Stimulated activated naive B cell treated with anti-CD40 and anti-IgM and Interleukin-4, amounts not matched to agents 10 μg/mL and 1 μg/mL and 100 μg/mL, for 72 hours (primary cell): ENCODE results near the gene FBXL17.

Experiments used
- ATAC-seq, 2 donors: fragments of 150-1000 bp; cut with Tn5 transposase; replicated peaks; 2 replicates each; pipeline ENCODE4 v1.10.0; 2021; ENCODE audit warnings: moderate library complexity in 1 of 2
- DNase-seq: peaks from one replicate; pipeline ENCODE4 v3.0.0; 2021
- H3K27ac Mint-ChIP-seq: one replicate; pipeline ENCODE4 v1.8.0; 2022; ENCODE audit warnings: mild to moderate bottlenecking, mixed read lengths
- H3K27me3 Mint-ChIP-seq, 2 donors: one replicate each; pipeline ENCODE4 v1.8.0; 2022; ENCODE audit warnings: mixed read lengths in 2 of 2
- H3K36me3 Mint-ChIP-seq, 2 donors: one replicate each; pipeline ENCODE4 v1.8.0; 2022; ENCODE audit warnings: mixed read lengths in 2 of 2, mild to moderate bottlenecking in 1 of 2
- H3K4me1 Mint-ChIP-seq, 2 donors: one replicate each; pipeline ENCODE4 v1.8.0; 2022; ENCODE audit warnings: mixed read lengths in 2 of 2, mild to moderate bottlenecking in 1 of 2
- H3K4me3 Mint-ChIP-seq, 2 donors: one replicate each; pipeline ENCODE4 v1.8.0; 2022; ENCODE audit warnings: mild to moderate bottlenecking in 2 of 2, mixed read lengths in 2 of 2, moderate library complexity in 1 of 2
- H3K9me3 Mint-ChIP-seq, 2 donors: one replicate each; pipeline ENCODE4 v1.8.0; 2022; ENCODE audit warnings: mixed read lengths in 2 of 2, mild to moderate bottlenecking in 1 of 2

Gene FBXL17

GRCh38 chr5:107858788-107859187 is 523.1 kb downstream of the FBXL17 start:
- no peak overlapping the region for H3K4me3 Mint-ChIP-seq
- H3K36me3 Mint-ChIP-seq, result peaks cover 3 to 10% of the 10 kb centered on the region in 2 donors
- DNase-seq (no peak), ATAC-seq (no peak)
- no peaks in the 10 kb centered on the region for H3K4me1 Mint-ChIP-seq
- H3K27me3 Mint-ChIP-seq, result no peaks in the 10 kb centered on the region
- H3K27ac Mint-ChIP-seq, result no peak overlapping the region
- no peaks in the 10 kb centered on the region for H3K9me3 Mint-ChIP-seq

GRCh38 chr5:107858324-107858723 is 523.6 kb downstream of the FBXL17 start:
- Mint-ChIP-seq H3K27me3 (no peaks in the 10 kb centered on the region), H3K9me3 (no peaks in the 10 kb centered on the region), H3K4me3 (no peak overlapping the region), H3K27ac (no peak overlapping the region), H3K4me1 (no peaks in the 10 kb centered on the region), H3K36me3 (peaks cover 3 to 10% of the 10 kb centered on the region in 2 donors)
- ATAC-seq, result no peak
- no peak for DNase-seq

- ATAC-seq (no peak), DNase-seq (no peak)
- Mint-ChIP-seq H3K9me3 (no peaks in the 10 kb centered on the region), H3K4me1 (no peaks in the 10 kb centered on the region), H3K27ac (no peak overlapping the region), H3K27me3 (no peaks in the 10 kb centered on the region), H3K4me3 (no peak overlapping the region), H3K36me3 (peaks cover 3 to 10% of the 10 kb centered on the region in 2 donors)
These were observed 524.1 kb downstream of the FBXL17 start for GRCh38 chr5:107857785-107858184.

- no peak for DNase-seq
- Mint-ChIP-seq H3K27ac (no peak overlapping the region), H3K9me3 (no peaks in the 10 kb centered on the region), H3K27me3 (no peaks in the 10 kb centered on the region), H3K36me3 (no peaks in the 10 kb centered on the region), H3K4me1 (no peaks in the 10 kb centered on the region), H3K4me3 (no peak overlapping the region)
- ATAC-seq, result no peak
These were observed 526.7 kb downstream of the FBXL17 start for GRCh38 chr5:107855171-107855570.

- Mint-ChIP-seq H3K4me1 (no peaks in the 10 kb centered on the region), H3K27ac (no peak overlapping the region), H3K27me3 (no peaks in the 10 kb centered on the region), H3K9me3 (peaks cover 0 to 2% of the 10 kb centered on the region in 2 donors), H3K36me3 (no peaks in the 10 kb centered on the region), H3K4me3 (no peak overlapping the region)
- ATAC-seq (no peak), DNase-seq (no peak)
These were observed 528.2 kb downstream of the FBXL17 start for GRCh38 chr5:107853696-107854095.

GRCh38 chr5:107853031-107853430 is 528.9 kb downstream of the FBXL17 start:
- H3K9me3 Mint-ChIP-seq, result peaks cover 0 to 2% of the 10 kb centered on the region in 2 donors
- ATAC-seq, result no peak
- no peaks in the 10 kb centered on the region for H3K4me1 Mint-ChIP-seq
- no peak overlapping the region for H3K4me3 Mint-ChIP-seq
- H3K36me3 Mint-ChIP-seq, result no peaks in the 10 kb centered on the region
- no peak for DNase-seq
- H3K27ac Mint-ChIP-seq, result no peak overlapping the region
- H3K27me3 Mint-ChIP-seq, result no peaks in the 10 kb centered on the region

- no peak for DNase-seq
- H3K36me3 Mint-ChIP-seq, result no peaks in the 10 kb centered on the region
- no peaks in the 10 kb centered on the region for H3K4me1 Mint-ChIP-seq
- H3K9me3 Mint-ChIP-seq, result peaks cover 0 to 5% of the 10 kb centered on the region in 2 donors
- H3K27ac Mint-ChIP-seq, result no peak overlapping the region
- no peaks in the 10 kb centered on the region for H3K27me3 Mint-ChIP-seq
- H3K4me3 Mint-ChIP-seq, result no peak overlapping the region
- ATAC-seq, result no peak
These were observed 532.8 kb downstream of the FBXL17 start for GRCh38 chr5:107849118-107849517.

GRCh38 chr5:107840592-107840991 is 541.3 kb downstream of the FBXL17 start:
- Mint-ChIP-seq H3K27ac (no peak overlapping the region), H3K27me3 (peaks cover 0 to 3% of the 10 kb centered on the region in 2 donors)

GRCh38 chr5:107840161-107840560 is 541.7 kb downstream of the FBXL17 start:
- Mint-ChIP-seq H3K36me3 (no peaks in the 10 kb centered on the region), H3K27ac (no peak overlapping the region), H3K9me3 (no peaks in the 10 kb centered on the region), H3K27me3 (peaks cover 0 to 3% of the 10 kb centered on the region in 2 donors), H3K4me3 (no peak overlapping the region), H3K4me1 (no peaks in the 10 kb centered on the region)
- DNase-seq (no peak), ATAC-seq (no peak)

More at GRCh38 chr5:107840592-107840991, 541.3 kb downstream of the FBXL17 start:
- Mint-ChIP-seq H3K9me3 (no peaks in the 10 kb centered on the region), H3K36me3 (no peaks in the 10 kb centered on the region), H3K4me3 (no peak overlapping the region), H3K4me1 (no peaks in the 10 kb centered on the region)
- no peak for DNase-seq
- ATAC-seq, result no peak

- H3K4me3 Mint-ChIP-seq, result no peak overlapping the region
- H3K27ac Mint-ChIP-seq, result no peak overlapping the region
- H3K4me1 Mint-ChIP-seq, result no peaks in the 10 kb centered on the region
- DNase-seq (no peak), ATAC-seq (no peak)
- H3K27me3 Mint-ChIP-seq, result no peaks in the 10 kb centered on the region
- no peaks in the 10 kb centered on the region for H3K9me3 Mint-ChIP-seq
- no peaks in the 10 kb centered on the region for H3K36me3 Mint-ChIP-seq
These were observed 546.8 kb downstream of the FBXL17 start for GRCh38 chr5:107835096-107835495.

- H3K4me1 Mint-ChIP-seq, result no peaks in the 10 kb centered on the region
- H3K27me3 Mint-ChIP-seq, result no peaks in the 10 kb centered on the region
- no peaks in the 10 kb centered on the region for H3K36me3 Mint-ChIP-seq
- no peaks in the 10 kb centered on the region for H3K9me3 Mint-ChIP-seq
- no peak for DNase-seq
- H3K4me3 Mint-ChIP-seq, result no peak overlapping the region
- ATAC-seq, result no peak
- no peak overlapping the region for H3K27ac Mint-ChIP-seq
These were observed 549.2 kb downstream of the FBXL17 start for GRCh38 chr5:107832746-107833145.

- no peak for DNase-seq
- Mint-ChIP-seq H3K36me3 (no peaks in the 10 kb centered on the region), H3K27me3 (no peaks in the 10 kb centered on the region), H3K9me3 (no peaks in the 10 kb centered on the region), H3K27ac (no peak overlapping the region), H3K4me1 (no peaks in the 10 kb centered on the region), H3K4me3 (no peak overlapping the region)
- no peak for ATAC-seq
These were observed 550.1 kb downstream of the FBXL17 start for GRCh38 chr5:107831612-107832395.

GRCh38 chr5:107830750-107831149 is 551.1 kb downstream of the FBXL17 start:
- no peak for ATAC-seq
- DNase-seq, result no peak
- H3K36me3 Mint-ChIP-seq, result no peaks in the 10 kb centered on the region
- no peak overlapping the region for H3K27ac Mint-ChIP-seq
- H3K9me3 Mint-ChIP-seq, result no peaks in the 10 kb centered on the region
- no peaks in the 10 kb centered on the region for H3K4me1 Mint-ChIP-seq
- no peaks in the 10 kb centered on the region for H3K27me3 Mint-ChIP-seq
- H3K4me3 Mint-ChIP-seq, result no peak overlapping the region

- Mint-ChIP-seq H3K36me3 (no peaks in the 10 kb centered on the region), H3K4me1 (no peaks in the 10 kb centered on the region), H3K27me3 (no peaks in the 10 kb centered on the region), H3K27ac (peak overlapping the region; percentile 20), H3K9me3 (peaks cover 0 to 4% of the 10 kb centered on the region in 2 donors), H3K4me3 (no peak overlapping the region)
- ATAC-seq, result no peak
- DNase-seq, result no peak
These were observed 555.4 kb downstream of the FBXL17 start for GRCh38 chr5:107826311-107827000.

- Mint-ChIP-seq H3K27me3 (no peaks in the 10 kb centered on the region), H3K36me3 (no peaks in the 10 kb centered on the region), H3K4me3 (no peak overlapping the region), H3K27ac (no peak overlapping the region), H3K9me3 (peaks cover 0 to 4% of the 10 kb centered on the region in 2 donors), H3K4me1 (no peaks in the 10 kb centered on the region)
- DNase-seq, result no peak
- no peak for ATAC-seq
These were observed 557.1 kb downstream of the FBXL17 start for GRCh38 chr5:107824821-107825220.
